ENCODE measurements around the gene LSM14B.
A peak's percentile ranks its signal among the peaks of the same experiment; 100 is the strongest.
"Not testable (repeated sequence)": the region's sequence is repeated elsewhere in the genome, so short reads cannot be mapped to it uniquely, and the experiment has no call there.

LSM14B gene

DNA sequence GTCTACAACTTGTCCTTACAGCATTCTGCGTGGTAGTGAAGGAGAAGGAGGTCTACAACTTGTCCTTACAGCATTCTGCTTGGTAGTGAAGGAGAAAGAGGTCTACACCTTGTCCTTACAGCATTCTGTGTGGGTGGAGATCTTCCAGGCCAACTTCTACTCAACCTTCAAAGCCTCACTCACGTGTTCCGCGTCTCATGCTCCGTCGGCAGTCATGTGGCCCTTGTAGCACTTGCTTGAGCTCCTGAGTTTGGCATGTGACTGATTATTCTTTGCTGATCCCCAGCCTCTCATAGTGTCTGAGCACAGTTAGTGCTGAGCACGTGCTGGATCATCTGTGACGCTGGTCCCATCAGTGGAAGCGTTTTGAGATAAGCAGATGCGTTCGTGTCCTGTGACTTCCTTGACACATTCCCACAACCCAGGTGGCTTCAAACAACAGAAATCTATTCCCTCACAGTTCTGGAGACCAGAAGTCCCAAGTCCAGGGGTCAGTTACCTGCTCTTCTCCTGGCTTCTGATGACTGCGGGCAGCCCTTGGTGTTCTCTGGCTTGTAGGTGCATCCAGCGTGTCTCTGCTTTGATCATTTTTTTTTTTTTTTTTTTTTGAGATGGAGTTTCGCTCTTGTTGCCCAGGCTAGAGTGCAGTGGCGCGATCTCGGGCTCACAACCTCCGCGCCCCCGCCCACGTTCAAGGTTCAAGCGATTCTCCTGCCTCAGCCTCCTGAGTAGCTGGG is 23.9 kb downstream of the LSM14B start:
- no peak for DNase-seq (ENCODE audit: low read depth, low spot score)

DNA sequence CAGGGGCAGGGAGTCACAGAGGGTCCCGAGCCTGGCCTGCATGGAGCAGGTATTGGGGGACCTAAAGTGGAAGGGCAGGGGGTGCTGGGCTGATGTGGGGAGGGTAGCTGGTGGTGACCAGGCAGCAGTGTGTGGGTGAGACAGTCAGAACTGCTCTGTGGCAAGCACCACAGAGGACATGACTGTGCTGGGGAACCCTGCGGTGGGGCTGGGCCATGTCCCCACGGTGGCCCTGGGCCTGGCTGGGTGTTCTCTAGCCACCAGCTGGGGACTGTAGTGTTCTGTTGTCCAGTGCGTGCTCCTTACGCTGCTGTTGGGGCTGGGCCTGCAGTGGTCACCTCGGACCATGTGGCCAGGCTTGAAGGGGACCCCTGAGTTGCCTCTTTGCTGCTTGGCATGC is 24.9 kb downstream of the LSM14B start:
- no peak for DNase-seq (ENCODE audit: low read depth, low spot score)

DNA sequence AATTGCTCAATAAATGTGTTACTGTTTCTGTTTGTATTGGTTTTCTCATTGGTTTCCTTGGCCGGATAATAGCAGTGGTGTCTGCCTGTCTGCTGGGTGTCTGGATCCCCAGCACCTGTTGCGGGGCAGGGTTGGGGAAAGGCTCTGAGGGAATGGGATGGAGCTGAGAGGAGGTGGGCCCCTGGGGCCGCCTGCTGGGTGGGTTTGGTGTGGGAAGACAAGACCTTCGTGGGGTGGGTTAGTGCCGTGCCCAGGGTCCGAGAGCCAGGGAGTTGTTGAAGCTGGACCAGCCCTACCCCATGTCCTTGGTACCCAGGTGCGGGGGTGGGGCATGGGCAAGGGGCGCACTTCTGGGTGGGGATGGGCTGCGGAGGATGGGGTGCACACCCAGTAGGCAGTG is 25.3 kb downstream of the LSM14B start:
- DNase-seq (ENCODE audit: low read depth, low spot score) = no peak

- not testable (repeated sequence) for DNase-seq (ENCODE audit: low read depth, low spot score)
These were observed 26.1 kb downstream of the LSM14B start for GRCh38 chr20:62148383-62148782.

DNA sequence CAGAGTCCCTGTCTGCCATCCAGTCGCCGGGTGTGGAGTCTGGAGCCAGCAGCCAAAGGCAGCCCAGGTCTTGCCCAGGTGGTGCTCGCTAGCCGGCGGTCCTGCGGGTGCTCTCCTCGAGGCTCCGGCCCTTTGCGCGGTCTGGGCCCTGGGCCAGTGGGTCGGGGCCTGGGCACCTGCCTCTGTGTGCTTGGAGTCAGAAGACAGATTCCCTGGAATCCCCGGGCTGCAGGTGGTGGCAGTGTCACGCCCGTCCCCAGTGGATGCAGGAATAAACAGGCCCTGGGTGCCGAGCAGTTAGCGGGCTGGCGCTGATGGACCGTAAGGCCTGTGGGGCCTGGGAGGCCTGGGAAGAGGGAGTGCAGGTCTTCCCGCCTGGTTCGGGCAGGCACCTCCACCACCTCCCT is 26.6 kb downstream of the LSM14B start:
- DNase-seq (ENCODE audit: low read depth, low spot score) = peak; percentile 33

- DNase-seq (ENCODE audit: low read depth, low spot score) = peak; percentile 65
These were observed 27.4 kb downstream of the LSM14B start for GRCh38 chr20:62149532-62150309.

- DNase-seq (ENCODE audit: low read depth, low spot score) = no peak
These were observed 28.0 kb downstream of the LSM14B start for GRCh38 chr20:62150310-62150575.

- DNase-seq (ENCODE audit: low read depth, low spot score) = no peak
These were observed 28.9 kb downstream of the LSM14B start for GRCh38 chr20:62151225-62151624.

DNA sequence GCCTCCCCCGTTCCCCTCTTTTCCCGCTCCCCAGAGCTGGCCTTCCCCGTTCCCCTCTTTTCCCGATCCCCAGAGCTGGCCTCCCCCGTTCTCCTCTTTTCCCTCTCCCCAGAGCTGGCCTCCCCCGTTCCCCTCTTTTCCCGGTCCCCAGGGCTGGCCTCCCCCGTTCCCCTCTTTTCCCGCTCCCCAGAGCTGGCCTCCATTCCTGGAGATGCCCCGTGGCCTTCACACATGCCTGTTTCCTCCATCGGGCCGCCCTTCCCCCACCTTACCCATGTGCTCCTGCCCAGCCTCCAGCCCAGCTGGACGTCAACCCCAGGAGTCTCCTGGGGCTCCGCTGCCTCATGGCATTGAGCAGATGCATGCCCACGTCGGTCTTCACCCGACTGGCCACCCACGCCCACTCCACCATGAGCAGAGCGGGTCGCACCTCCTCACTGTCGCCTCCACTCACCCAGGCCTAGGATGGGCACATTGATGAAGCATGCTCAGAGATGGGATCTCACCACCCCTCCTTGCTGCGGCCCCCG is 29.6 kb downstream of the LSM14B start:
- no peak for DNase-seq (ENCODE audit: low read depth, low spot score)

DNA sequence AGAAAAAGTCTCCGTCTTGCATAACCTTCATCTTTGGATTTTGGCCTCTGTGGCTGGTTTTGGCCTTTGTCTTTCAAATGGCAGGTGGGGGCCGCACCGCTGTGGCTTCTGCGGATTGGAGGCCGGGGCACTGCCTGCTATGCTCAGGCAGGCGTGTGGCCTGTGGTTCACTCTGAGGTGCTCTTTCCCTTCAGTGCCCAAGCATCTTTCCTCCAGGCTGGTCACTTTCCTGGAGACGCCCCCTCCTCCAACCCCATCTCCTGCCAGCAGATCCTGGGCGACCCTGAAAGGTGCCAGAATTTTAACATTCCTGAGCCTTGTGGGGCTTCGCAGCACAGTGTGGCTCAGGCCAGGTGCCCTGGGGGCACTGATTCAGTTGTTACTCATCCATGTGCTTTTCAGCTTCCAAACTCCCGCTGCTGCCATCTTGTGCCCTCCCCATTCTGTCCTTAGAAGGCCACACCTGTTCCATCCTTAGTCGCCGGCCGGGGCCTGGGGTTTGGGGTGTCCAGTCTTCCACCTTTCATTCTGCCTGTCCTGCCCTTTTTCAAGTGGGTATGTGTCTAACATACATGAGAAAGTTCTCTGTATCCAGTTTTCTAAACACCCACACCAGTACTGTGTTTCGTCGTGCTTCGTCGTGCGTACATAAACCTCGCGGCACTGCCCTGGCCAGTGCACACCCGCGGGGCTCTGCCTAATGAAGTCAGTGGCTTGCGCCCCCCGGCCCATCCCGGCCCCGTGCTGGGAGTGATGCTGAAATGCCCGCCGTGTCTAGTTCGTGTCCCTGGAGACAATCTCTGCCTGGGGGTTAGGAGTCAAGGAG is 33.4 kb downstream of the LSM14B start:
- DNase-seq (ENCODE audit: low read depth, low spot score) = peak; percentile 89

GRCh38 chr20:62156254-62156556 is 33.9 kb downstream of the LSM14B start:
- DNase-seq (ENCODE audit: low read depth, low spot score) = no peak

DNA sequence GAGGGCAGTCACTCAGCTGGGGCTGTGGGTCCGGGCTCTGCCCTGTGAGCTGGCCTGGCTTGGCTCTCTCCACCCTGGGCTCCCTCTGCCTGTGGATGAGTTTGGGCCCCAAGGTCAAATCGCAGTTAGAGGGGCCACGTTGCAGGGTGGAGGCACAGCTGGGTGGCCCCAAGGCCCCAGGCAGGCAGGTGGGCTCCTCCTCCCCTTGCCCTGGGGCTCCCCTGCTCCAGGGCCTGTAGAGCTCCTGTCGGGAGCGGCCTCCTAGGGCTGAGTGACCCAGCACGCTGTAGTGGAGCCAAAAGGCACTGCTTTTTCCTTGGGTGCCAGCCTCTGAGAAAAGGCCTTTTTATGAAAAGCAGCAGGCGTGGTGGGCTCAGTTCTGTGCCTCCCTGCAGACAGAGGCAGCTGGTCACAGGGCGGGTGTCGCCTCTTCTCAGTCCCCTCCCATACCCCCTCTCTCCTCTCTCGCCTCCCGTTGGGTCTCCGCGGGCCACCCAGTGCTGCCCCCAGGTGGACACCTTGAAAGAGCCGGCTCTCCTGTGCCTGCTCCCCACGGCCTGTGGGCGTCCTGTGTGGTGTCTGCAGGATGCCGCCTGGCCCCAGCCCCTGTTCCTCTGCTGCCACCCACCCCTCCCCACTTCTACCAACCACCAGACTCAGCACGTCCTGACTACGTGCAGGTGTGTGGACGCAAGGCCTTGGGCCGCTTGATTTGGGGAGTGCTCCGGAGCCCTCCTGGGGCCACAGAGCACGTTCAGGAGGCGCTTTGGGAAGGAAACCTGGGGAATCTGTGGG is 34.5 kb downstream of the LSM14B start:
- DNase-seq (ENCODE audit: low read depth, low spot score) = peak; percentile 77

DNA sequence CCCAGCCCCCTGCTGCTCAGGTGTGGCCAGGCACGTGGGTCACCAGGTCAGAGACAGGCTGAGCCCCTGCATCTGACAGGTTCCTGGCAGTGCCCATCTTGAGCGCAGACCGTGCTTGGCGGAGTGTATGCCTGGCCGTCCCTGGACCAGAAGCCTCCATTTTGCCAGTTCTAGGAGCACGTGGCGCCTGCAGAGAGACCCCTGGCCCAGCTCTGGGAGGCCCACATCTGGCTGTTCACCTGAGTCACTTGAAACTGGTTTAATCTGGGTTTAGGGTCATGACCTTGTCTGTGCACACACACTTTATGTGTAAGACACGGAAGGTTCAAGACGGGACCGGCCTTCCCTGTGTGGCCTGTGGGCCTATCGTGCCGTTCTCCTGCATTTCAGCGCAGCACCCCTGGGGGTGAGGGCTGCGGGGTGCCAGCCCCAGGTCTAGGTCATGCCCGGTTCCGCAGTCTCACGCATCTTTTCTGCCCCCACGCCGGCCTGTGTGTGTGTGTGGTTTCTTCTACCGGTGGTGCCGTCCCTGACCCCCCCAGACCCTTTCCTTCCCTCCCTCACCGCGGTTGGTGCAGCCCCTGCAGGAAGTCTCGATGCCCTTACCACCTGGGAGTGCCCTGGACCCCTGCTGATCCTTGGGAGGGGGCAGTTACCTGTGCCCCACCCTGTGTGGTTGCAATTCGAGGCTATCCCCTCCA is 35.3 kb downstream of the LSM14B start:
- no peak for DNase-seq (ENCODE audit: low read depth, low spot score)

GRCh38 chr20:62158088-62158400 is 35.8 kb downstream of the LSM14B start:
- DNase-seq (ENCODE audit: low read depth, low spot score) = no peak

GRCh38 chr20:62158541-62158940 is 36.3 kb downstream of the LSM14B start:
- no peak for DNase-seq (ENCODE audit: low read depth, low spot score)

- DNase-seq (ENCODE audit: low read depth, low spot score) = no peak
These were observed 36.8 kb downstream of the LSM14B start for GRCh38 chr20:62159052-62159451.

GRCh38 chr20:62159839-62160238 is 37.6 kb downstream of the LSM14B start:
- DNase-seq (ENCODE audit: low read depth, low spot score) = no peak

GRCh38 chr20:62160253-62160652 is 38.0 kb downstream of the LSM14B start:
- no peak for DNase-seq (ENCODE audit: low read depth, low spot score)

DNA sequence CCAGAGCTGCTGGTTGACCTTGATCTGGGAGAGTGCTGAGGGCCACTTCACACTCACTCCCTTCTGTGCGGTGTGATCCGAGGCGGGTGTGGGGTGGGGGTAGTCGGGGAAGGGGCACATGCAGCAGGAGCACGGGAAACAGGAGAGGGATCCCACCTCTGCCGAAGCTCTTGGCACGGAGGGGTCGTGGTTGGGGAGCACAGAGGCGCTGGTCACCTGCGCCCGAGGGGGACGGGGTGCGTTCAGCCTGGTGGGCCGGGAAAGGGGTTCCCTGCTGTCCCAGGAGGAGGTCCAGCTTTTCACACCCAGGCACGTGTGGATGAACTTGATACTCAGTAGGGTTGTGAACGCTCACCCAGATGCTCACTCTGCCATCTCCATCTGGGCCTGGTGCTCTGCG is 38.6 kb downstream of the LSM14B start:
- DNase-seq (ENCODE audit: low read depth, low spot score) = no peak

GRCh38 chr20:62161347-62161746 is 39.1 kb downstream of the LSM14B start:
- no peak for DNase-seq (ENCODE audit: low read depth, low spot score)

DNA sequence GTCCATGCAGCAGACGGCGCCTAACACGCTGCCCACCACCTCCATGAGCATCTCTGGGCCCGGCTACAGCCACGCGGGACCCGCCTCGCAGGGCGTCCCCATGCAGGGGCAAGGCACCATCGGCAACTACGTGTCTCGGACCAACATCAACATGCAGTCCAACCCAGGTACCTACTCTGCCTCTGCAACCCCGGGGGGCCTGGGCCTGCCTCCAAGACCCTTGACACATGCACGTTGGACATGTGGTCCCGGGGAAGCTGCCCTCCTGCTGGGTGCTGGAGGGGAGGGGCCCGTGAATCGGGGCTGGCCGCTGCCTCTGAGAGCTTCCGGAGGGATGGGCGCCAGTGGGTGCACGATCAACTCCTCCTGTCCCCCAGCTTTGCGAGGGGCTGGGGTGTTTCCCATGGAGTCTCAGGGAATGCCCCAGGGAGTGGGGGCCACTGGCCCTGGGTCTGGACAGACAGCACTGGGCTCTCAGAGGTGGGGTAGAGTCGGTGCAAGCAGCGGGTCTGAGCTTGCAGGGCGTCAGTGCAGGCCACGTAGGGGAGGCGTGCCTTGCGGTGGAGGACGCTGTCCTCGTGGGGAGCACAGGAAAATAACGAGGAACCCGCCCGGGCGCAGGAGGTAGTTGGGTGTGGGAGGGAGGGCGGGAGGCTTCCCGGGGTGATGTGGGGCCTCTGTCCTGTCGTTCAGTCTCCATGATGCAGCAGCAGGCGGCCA is 40.6 kb downstream of the LSM14B start:
- DNase-seq (ENCODE audit: low read depth, low spot score) = no peak
